SK-N-SH (cell line): ENCODE measurements around the gene NLGN1. TPM values are rescaled to one million over a fixed set of nuclear protein-coding genes. Genes with fewer than 3 reads are reported as not detected.
A peak's percentile ranks its signal among the peaks of the same experiment; 100 is the strongest.
"Not testable (repeated sequence)": the region's sequence is repeated elsewhere in the genome, so short reads cannot be mapped to it uniquely, and the experiment has no call there.

ENCODE experiments used
- CTCF ChIA-PET: fragments of 300-600, 350-600 bp; formaldehyde crosslinking; extraction: SDS; loops from one replicate; lab custom pipeline; 2021; lab: Yijun Ruan, JAX
- POLR2A ChIA-PET: fragments of 350-600 bp; sonication (Branson Sonifier 250); formaldehyde crosslinking; extraction: SDS; loops from one replicate; lab custom pipeline; 2020; ENCODE audit warnings: antibody characterized with exemption, inconsistent platforms; lab: Yijun Ruan, JAX
- DNase-seq: peaks from one replicate; pipeline ENCODE4 v3.0.0; 2012
- H2AFZ ChIP-seq: fragments of 200-600 bp; sonication (generic); 2 replicates; pipeline ENCODE4 v1.8.1; 2016; ENCODE audit warnings: antibody characterized with exemption, mild to moderate bottlenecking, low read depth
- H3F3A ChIP-seq: fragments of 200-600 bp; sonication (generic); replicated peaks from 2 replicates; pipeline ENCODE3; 2016; ENCODE audit warnings: antibody characterized with exemption, mild to moderate bottlenecking; ENCODE audit not compliant: insufficient read depth
- H3K27ac ChIP-seq, 2 experiments: fragments of 200-500 bp in 1 of 2; fragments of 200-600 bp in 1 of 2; sonication (Bioruptor generic) in 1 of 2; sonication (generic), shearing (Covaris generic) in 1 of 2; 2 replicates each; pipeline versions ENCODE4 v1.5.1 to v1.6.1; 2014 to 2016; ENCODE audit warnings: low read depth in 2 of 2, inconsistent platforms in 1 of 2, low read length in 1 of 2, mild to moderate bottlenecking in 1 of 2, mixed read lengths in 1 of 2
- H3K27me3 ChIP-seq: fragments of 200-600 bp; sonication (generic), shearing (Covaris generic); 2 replicates; pipeline ENCODE4 v1.6.1; 2016; ENCODE audit warnings: mixed run types; ENCODE audit not compliant: insufficient read depth
- H3K36me3 ChIP-seq, 2 experiments: fragments of 200-500 bp in 1 of 2; fragments of 200-600 bp in 1 of 2; sonication (Bioruptor generic) in 1 of 2; sonication (generic) in 1 of 2; replicated peaks in 1 of 2; 2 replicates each; pipeline versions ENCODE3 to v1.5.1; 2014 to 2016; ENCODE audit warnings: low read length in 1 of 2, mild to moderate bottlenecking in 1 of 2; ENCODE audit not compliant: insufficient read depth in 2 of 2, control insufficient read depth in 1 of 2
- H3K4me1 ChIP-seq, 2 experiments: fragments of 200-500 bp in 1 of 2; fragments of 200-600 bp in 1 of 2; sonication (Bioruptor generic) in 1 of 2; sonication (generic), shearing (Covaris generic) in 1 of 2; 2 replicates each; pipeline versions ENCODE4 v1.5.1 to v1.6.1; 2014 to 2016; ENCODE audit warnings: low read depth in 1 of 2, low read length in 1 of 2, mixed run types in 1 of 2; ENCODE audit not compliant: insufficient read depth in 2 of 2, control insufficient read depth in 1 of 2
- H3K4me2 ChIP-seq: fragments of 200-600 bp; sonication (generic), shearing (Covaris generic); 2 replicates; pipeline ENCODE4 v1.6.1; 2017; ENCODE audit warnings: mixed run types
- H3K4me3 ChIP-seq, 2 experiments: fragments of 200-500 bp in 1 of 2; fragments of 200-600 bp in 1 of 2; sonication (Bioruptor generic) in 1 of 2; sonication (generic), shearing (Covaris generic) in 1 of 2; 2 replicates each; pipeline versions ENCODE4 v1.5.1 to v1.8.1; 2014 to 2016; ENCODE audit warnings: low read depth in 2 of 2, inconsistent platforms in 1 of 2, low read length in 1 of 2, mild to moderate bottlenecking in 1 of 2, mixed read lengths in 1 of 2, moderate library complexity in 1 of 2
- H3K79me2 ChIP-seq: fragments of 200-600 bp; sonication (generic); 2 replicates; pipeline ENCODE4 v1.8.1; 2017; ENCODE audit warnings: mild to moderate bottlenecking; ENCODE audit not compliant: insufficient read depth
- H3K9ac ChIP-seq: fragments of 200-600 bp; sonication (generic); 2 replicates; pipeline ENCODE4 v1.6.1; 2017; ENCODE audit warnings: mixed run types
- H3K9me2 ChIP-seq: fragments of 200-600 bp; sonication (generic); 2 replicates; pipeline ENCODE4 v1.6.1; 2017; ENCODE audit warnings: mixed run types
- H3K9me3 ChIP-seq: fragments of 200-600 bp; sonication (generic); 2 replicates; pipeline ENCODE4 v1.6.1; 2017; ENCODE audit warnings: mixed run types, mild to moderate bottlenecking, moderate library complexity
- H4K20me1 ChIP-seq: fragments of 200-600 bp; sonication (generic); 2 replicates; pipeline ENCODE4 v1.6.1; 2017; ENCODE audit warnings: mild to moderate bottlenecking, mixed run types; ENCODE audit not compliant: insufficient read depth
- CHD2 ChIP-seq: fragments of 150-350 bp; IDR thresholded peaks from 2 replicates; pipeline ENCODE4 v1.6.1; 2018; ENCODE audit warnings: low read length; ENCODE audit not compliant: partially characterized antibody
- CTCF ChIP-seq: fragments of 200-600 bp; sonication (generic); IDR thresholded peaks from 2 replicates; pipeline ENCODE4 v1.6.1; 2017; ENCODE audit warnings: antibody characterized with exemption, mild to moderate bottlenecking, moderate library complexity
- ELF1 ChIP-seq: IDR thresholded peaks from 2 replicates; pipeline ENCODE4 v1.4.0; 2012
- FOSL2 ChIP-seq: IDR thresholded peaks from 2 replicates; pipeline ENCODE4 v1.4.0; 2012; ENCODE audit warnings: low read depth, mild to moderate bottlenecking, moderate library complexity, borderline replicate concordance
- FOXM1 ChIP-seq: IDR thresholded peaks from 2 replicates; pipeline ENCODE4 v1.4.0; 2012; ENCODE audit warnings: low read depth, mild to moderate bottlenecking
- GABPA ChIP-seq: IDR thresholded peaks from 2 replicates; pipeline ENCODE4 v1.4.0; 2012; ENCODE audit warnings: low read depth, mild to moderate bottlenecking
- JUND ChIP-seq: IDR thresholded peaks from 2 replicates; pipeline ENCODE4 v1.4.0; 2012
- MEF2A ChIP-seq: IDR thresholded peaks from 2 replicates; pipeline ENCODE4 v1.4.0; 2012; ENCODE audit warnings: low read depth, borderline replicate concordance
- NRF1 ChIP-seq: IDR thresholded peaks from 2 replicates; pipeline ENCODE4 v1.6.1; 2012; ENCODE audit warnings: low read depth, mild to moderate bottlenecking, low read length
- PBX3 ChIP-seq: IDR thresholded peaks from 2 replicates; pipeline ENCODE4; 2012
- POLR2AphosphoS5 ChIP-seq: IDR thresholded peaks from 2 replicates; pipeline ENCODE4 v1.6.1; 2012; ENCODE audit warnings: low read depth, low read length
- RXRA ChIP-seq: IDR thresholded peaks from 2 replicates; pipeline ENCODE4 v1.4.0; 2012; ENCODE audit warnings: low read depth, mild to moderate bottlenecking, borderline replicate concordance
- SMC3 ChIP-seq: IDR thresholded peaks from 2 replicates; pipeline ENCODE4 v1.6.1; 2012; ENCODE audit warnings: low read depth, low read length, improper control_type of control experiment
- TCF12 ChIP-seq: IDR thresholded peaks from 2 replicates; pipeline ENCODE4 v1.4.0; 2012
- TEAD4 ChIP-seq: IDR thresholded peaks from 2 replicates; pipeline ENCODE4 v1.4.0; 2012; ENCODE audit warnings: mild to moderate bottlenecking, borderline replicate concordance; ENCODE audit not compliant: insufficient read depth
- USF1 ChIP-seq: IDR thresholded peaks from 2 replicates; pipeline ENCODE4 v1.4.0; 2012; ENCODE audit warnings: low read depth, borderline replicate concordance
- WGBS: methylation state at CpG from one replicate; pipeline ENCODE4 v1.1.6; 2017; ENCODE audit warnings: low lambda C conversion rate; 5-methylcytosine and 5-hydroxymethylcytosine counted together
- polyA plus RNA-seq, 3 experiments: library from polyadenylated mRNA; depleted of rRNA; stranded (reverse); fragments of >200 nt; gene quantifications; 2 replicates each; pipeline ENCODE4 v1.2.3, GENCODE V29; 2012

Gene NLGN1
- polyA plus RNA-seq, 1 of the 3 experiments (the other 2 are of a cell fraction) = 1.5 TPM

GRCh38 chr3:173531602-173532001 is 134.1 kb downstream of the NLGN1 start:
- H3K79me2 ChIP-seq = no peaks in the 10 kb centered on the region
- H4K20me1 ChIP-seq = no peaks in the 10 kb centered on the region
- no peak overlapping the region for H3K27ac ChIP-seq
- no peaks in the 10 kb centered on the region for H3K36me3 ChIP-seq
- no peaks in the 10 kb centered on the region for H3K9me3 ChIP-seq
- H3K4me3 ChIP-seq = no peak overlapping the region
- WGBS = 54% methylated on average over 1 of the region's 1 CpG
- POLR2A ChIA-PET = no interaction called here
- H3K4me2 ChIP-seq = no peak overlapping the region
- no peak for DNase-seq
- TF ChIP-seq FOXM1 (no peak), CTCF (no peak), NRF1 (no peak), TCF12 (no peak), JUND (no peak), FOSL2 (no peak), GABPA (no peak), POLR2AphosphoS5 (no peak), ELF1 (no peak), CHD2 (no peak), SMC3 (no peak), MEF2A (no peak), TEAD4 (no peak), RXRA (no peak), USF1 (no peak)
- H3K9me2 ChIP-seq = no peaks in the 10 kb centered on the region
- no peak overlapping the region for H3K9ac ChIP-seq
- no peaks in the 10 kb centered on the region for H3K27me3 ChIP-seq
- H2AFZ ChIP-seq = no peak overlapping the region
- CTCF ChIA-PET = interaction anchor here (1.2 kb wide), 1 partner anchor 10 kb away, joined by 3 read pairs; no protein-coding TSS in a partner anchor
- no peaks in the 10 kb centered on the region for H3F3A ChIP-seq
- H3K4me1 ChIP-seq = no peaks in the 10 kb centered on the region

- H3K27ac ChIP-seq = no peak overlapping the region
- H3K27me3 ChIP-seq = no peaks in the 10 kb centered on the region
- no peak overlapping the region for H3K4me2 ChIP-seq
- H3K4me3 ChIP-seq = no peak overlapping the region
- H3K9ac ChIP-seq = no peak overlapping the region
- H3K4me1 ChIP-seq = no peaks in the 10 kb centered on the region
- ChIA-PET POLR2A (no interaction called here), CTCF (interaction anchor here (0.7 to 1.4 kb wide), 4 partner anchors 10 to 203 kb away, joined by 3 to 7 read pairs (median 3); no protein-coding TSS in a partner anchor)
- H3K79me2 ChIP-seq = no peaks in the 10 kb centered on the region
- H4K20me1 ChIP-seq = no peaks in the 10 kb centered on the region
- H3K36me3 ChIP-seq = no peaks in the 10 kb centered on the region
- H2AFZ ChIP-seq = no peak overlapping the region
- H3K9me2 ChIP-seq = no peaks in the 10 kb centered on the region
- H3F3A ChIP-seq = no peaks in the 10 kb centered on the region
- DNase-seq = no peak
- 89% methylated on average over 4 of the region's 5 CpGs for WGBS
- H3K9me3 ChIP-seq = no peaks in the 10 kb centered on the region
- no peak for TF ChIP-seq PBX3
- peak; percentile 25; the same call in 1 of the 2 replicates for TF ChIP-seq CTCF
Observed at GRCh38 chr3:173538410-173538809, 140.9 kb downstream of the NLGN1 start.

- H4K20me1 ChIP-seq, POLR2A ChIA-PET, H3K9me3 ChIP-seq, H3K79me2 ChIP-seq, H3K4me1 ChIP-seq, H3K36me3 ChIP-seq, DNase-seq, H3K4me3 ChIP-seq, H3K4me2 ChIP-seq, H2AFZ ChIP-seq, H3K9ac ChIP-seq, H3K27ac ChIP-seq, CTCF ChIA-PET, H3K27me3 ChIP-seq, H3F3A ChIP-seq, H3K9me2 ChIP-seq: not testable (repeated sequence)
- WGBS = 40% methylated on average over 2 of the region's 2 CpGs
Observed at GRCh38 chr3:173545590-173545989, 148.0 kb downstream of the NLGN1 start.
